MG63 (cell line): ENCODE data around the gene MARVELD2. TPM values are rescaled to one million over a fixed set of nuclear protein-coding genes. Genes with fewer than 3 reads are reported as not detected.
A peak's percentile ranks its signal among the peaks of the same experiment; 100 is the strongest.
"Not testable (repeated sequence)": the region's sequence is repeated elsewhere in the genome, so short reads cannot be mapped to it uniquely, and the experiment has no call there.

Experiments
- DNase-seq: peaks from one replicate; pipeline ENCODE4 v3.0.0-alpha.2; 2020
- H3K27me3 ChIP-seq: fragments of 250-450 bp; sonication (Bioruptor Pico); 2 replicates; pipeline ENCODE4 v1.5.1; 2020; ENCODE audit warnings: mild to moderate bottlenecking, moderate library complexity
- H3K36me3 ChIP-seq: fragments of 250-450 bp; sonication (Bioruptor Pico); 2 replicates; pipeline ENCODE4 v1.5.1; 2020; ENCODE audit warnings: mild to moderate bottlenecking, moderate library complexity
- H3K4me3 ChIP-seq: fragments of 250-450 bp; sonication (Bioruptor Pico); 2 replicates; pipeline ENCODE4 v1.5.1; 2020; ENCODE audit warnings: mild to moderate bottlenecking, moderate library complexity
- H3K9me3 ChIP-seq: fragments of 250-450 bp; sonication (Bioruptor Pico); 2 replicates; pipeline ENCODE4 v1.5.1; 2020; ENCODE audit warnings: mild to moderate bottlenecking, moderate library complexity
- total RNA-seq: library from RNA; depleted of rRNA; stranded (reverse); fragments of >200 nt; shearing (Covaris generic); gene quantifications from 2 replicates; pipeline ENCODE4 v1.2.3, GENCODE V29; 2014; ENCODE audit warnings: low replicate concordance

MARVELD2 gene
- total RNA-seq, 1 experiment from 2014 or later: not detected

- Histone ChIP-seq H3K36me3 (no peaks in the 10 kb centered on the region), H3K4me3 (no peak overlapping the region)
- no peak for DNase-seq
Observed at GRCh38 chr5:69432412-69433206, 17.7 kb downstream of the MARVELD2 start.

GRCh38 chr5:69435276-69435884 is 20.5 kb downstream of the MARVELD2 start:
- H3K9me3 ChIP-seq, H3K4me3 ChIP-seq, H3K36me3 ChIP-seq, DNase-seq, H3K27me3 ChIP-seq: not testable (repeated sequence)

More at GRCh38 chr5:69432412-69433206, 17.7 kb downstream of the MARVELD2 start:
- no peaks in the 10 kb centered on the region for H3K9me3 ChIP-seq
- no peaks in the 10 kb centered on the region for H3K27me3 ChIP-seq

GRCh38 chr5:69444127-69444754 is 29.3 kb downstream of the MARVELD2 start:
- no peaks in the 10 kb centered on the region for H3K27me3 ChIP-seq
- DNase-seq: no peak
- no peak overlapping the region for H3K4me3 ChIP-seq
- no peaks in the 10 kb centered on the region for H3K36me3 ChIP-seq
- H3K9me3 ChIP-seq: no peaks in the 10 kb centered on the region

- Histone ChIP-seq H3K9me3 (no peaks in the 10 kb centered on the region), H3K4me3 (no peak overlapping the region), H3K27me3 (no peaks in the 10 kb centered on the region), H3K36me3 (no peaks in the 10 kb centered on the region)
- DNase-seq: no peak
Observed at GRCh38 chr5:69449511-69449910, 34.6 kb downstream of the MARVELD2 start.

GRCh38 chr5:69450116-69450515 is 35.2 kb downstream of the MARVELD2 start:
- H3K36me3 ChIP-seq: no peaks in the 10 kb centered on the region
- no peaks in the 10 kb centered on the region for H3K27me3 ChIP-seq
- DNase-seq: peak; percentile 26
- H3K4me3 ChIP-seq: no peak overlapping the region
- H3K9me3 ChIP-seq: no peaks in the 10 kb centered on the region

- H3K9me3 ChIP-seq: not testable (repeated sequence)
Observed at GRCh38 chr5:69450527-69450926, 35.6 kb downstream of the MARVELD2 start.

GRCh38 chr5:69451941-69452647 is 37.2 kb downstream of the MARVELD2 start:
- no peak for DNase-seq
- Histone ChIP-seq H3K4me3 (no peak overlapping the region), H3K36me3 (no peaks in the 10 kb centered on the region), H3K9me3 (no peaks in the 10 kb centered on the region), H3K27me3 (no peaks in the 10 kb centered on the region)

More at GRCh38 chr5:69450527-69450926, 35.6 kb downstream of the MARVELD2 start:
- H3K27me3 ChIP-seq, DNase-seq, H3K36me3 ChIP-seq, H3K4me3 ChIP-seq: not testable (repeated sequence)

GRCh38 chr5:69453487-69453886 is 38.6 kb downstream of the MARVELD2 start:
- not testable (repeated sequence) for DNase-seq, H3K9me3 ChIP-seq, H3K4me3 ChIP-seq, H3K36me3 ChIP-seq, H3K27me3 ChIP-seq

GRCh38 chr5:69454460-69455249 is 39.7 kb downstream of the MARVELD2 start:
- no peaks in the 10 kb centered on the region for H3K9me3 ChIP-seq
- peak overlapping the region; percentile 15 for H3K4me3 ChIP-seq
- no peak for DNase-seq
- H3K36me3 ChIP-seq: no peaks in the 10 kb centered on the region
- H3K27me3 ChIP-seq: no peaks in the 10 kb centered on the region

- DNase-seq, H3K36me3 ChIP-seq, H3K9me3 ChIP-seq, H3K27me3 ChIP-seq, H3K4me3 ChIP-seq: not testable (repeated sequence)
Observed at GRCh38 chr5:69455428-69455988, 40.6 kb downstream of the MARVELD2 start.

- H3K27me3 ChIP-seq: no peaks in the 10 kb centered on the region
- H3K36me3 ChIP-seq: no peaks in the 10 kb centered on the region
- H3K4me3 ChIP-seq: no peak overlapping the region
- DNase-seq: no peak
- 0 out of 2 replicates have a peak, but pooled peaks cover 2% of the 10 kb centered on the region for H3K9me3 ChIP-seq
Observed at GRCh38 chr5:69462170-69462569, 47.3 kb downstream of the MARVELD2 start.

- not testable (repeated sequence) for H3K9me3 ChIP-seq, DNase-seq, H3K4me3 ChIP-seq, H3K27me3 ChIP-seq, H3K36me3 ChIP-seq
Observed at GRCh38 chr5:69466375-69466774, 51.5 kb downstream of the MARVELD2 start.

- Histone ChIP-seq H3K4me3 (no peak overlapping the region), H3K36me3 (no peaks in the 10 kb centered on the region), H3K27me3 (no peaks in the 10 kb centered on the region), H3K9me3 (0 out of 2 replicates have a peak, but pooled peaks cover 2% of the 10 kb centered on the region)
- no peak for DNase-seq
Observed at GRCh38 chr5:69467442-69468225, 52.7 kb downstream of the MARVELD2 start.

GRCh38 chr5:69468631-69469030 is 53.7 kb downstream of the MARVELD2 start:
- Histone ChIP-seq H3K9me3 (0 out of 2 replicates have a peak, but pooled peaks cover 2% of the 10 kb centered on the region), H3K27me3 (no peaks in the 10 kb centered on the region), H3K36me3 (no peaks in the 10 kb centered on the region), H3K4me3 (no peak overlapping the region)
- no peak for DNase-seq

GRCh38 chr5:69471516-69471915 is 56.6 kb downstream of the MARVELD2 start:
- not testable (repeated sequence) for H3K36me3 ChIP-seq, H3K27me3 ChIP-seq, H3K4me3 ChIP-seq, H3K9me3 ChIP-seq, DNase-seq
